ENCODE data around the gene NOL4L. TPM values are rescaled to one million over a fixed set of nuclear protein-coding genes. Genes with fewer than 3 reads are reported as not detected.

NOL4L gene
- total and polyA plus RNA-seq, 2 experiments from 2014 or later = 38.8 to 39.2 TPM

DNA sequence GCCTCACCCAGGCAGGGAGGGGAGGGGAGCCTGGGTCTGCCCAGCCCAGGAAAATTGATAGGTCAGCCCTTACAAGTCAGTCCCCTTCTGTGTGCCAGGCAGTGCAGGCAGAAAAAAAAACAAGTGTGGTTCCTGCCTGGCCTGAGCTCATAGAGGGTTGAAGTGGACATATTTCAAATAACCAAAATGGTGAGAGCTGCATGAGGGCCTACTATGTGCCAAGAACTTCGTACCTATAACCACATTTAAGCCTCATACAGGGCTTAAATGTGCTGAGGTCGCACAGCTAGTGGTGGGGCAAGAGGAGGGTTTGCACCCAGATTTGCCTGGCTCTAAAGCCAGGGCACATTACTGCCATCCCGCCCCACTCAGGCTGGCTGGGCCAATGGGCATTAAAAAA lies 6.9 kb upstream of the NOL4L start (continued):
- TF ChIP-seq CREB1 (CRISPR knock-in tag; IDR thresholded peaks at IDR 0.05; ENCODE audit: low read depth) (no peak), ZNF331 (CRISPR knock-in tag; IDR thresholded peaks at IDR 0.05; ENCODE audit: low read depth) (no peak), ZNF114 (CRISPR knock-in tag; IDR thresholded peaks at IDR 0.05) (no peak), NANOG (IDR thresholded peaks at IDR 0.05; ENCODE audit: borderline replicate concordance) (no peak), JUNB (IDR thresholded peaks at IDR 0.05; ENCODE audit: unreplicated experiment) (no peak), EZH2phosphoT487 (IDR thresholded peaks at IDR 0.05; ENCODE audit: unreplicated experiment) (no peak), EZH2 (IDR thresholded peaks at IDR 0.05; ENCODE audit: low read depth, unreplicated experiment) (no peak)

GRCh38 chr20:32589769-32590168 lies 4.6 kb upstream of the NOL4L start:
- H3K4me2 ChIP-seq = no peak overlapping the region
- H2AFZ ChIP-seq = no peak overlapping the region
- H3K79me2 ChIP-seq (replicated peaks; ENCODE audit: insufficient read depth) = no peaks in the 10 kb centered on the region
- no peak overlapping the region for H3K27ac ChIP-seq (ENCODE audit: low read depth)
- ATAC-seq (no peak), DNase-seq (ENCODE audit: low spot score) (no peak)
- Mint-ChIP-seq H3K4me3 (no peak overlapping the region), H3K9me3 (no peaks in the 10 kb centered on the region), H3K27me3 (ENCODE audit: insufficient read depth, low read depth, poor library complexity) (peaks cover 23% of the 10 kb centered on the region), H3K36me3 (ENCODE audit: low read depth) (no peaks in the 10 kb centered on the region; the same call in 2 of the 3 replicates), H3K27ac (no peak overlapping the region), H3K4me1 (peaks cover 10% of the 10 kb centered on the region; the same call in 2 of the 3 replicates)
- H3K9me2 ChIP-seq (ENCODE audit: insufficient read depth) = no peaks in the 10 kb centered on the region
- peaks cover 34% of the 10 kb centered on the region for H3K27me3 ChIP-seq (ENCODE audit: insufficient read depth)
- no peaks in the 10 kb centered on the region for H4K20me1 ChIP-seq (replicated peaks; ENCODE audit: insufficient read depth)
- no peaks in the 10 kb centered on the region for H3K36me3 ChIP-seq (ENCODE audit: insufficient read depth)
- TF ChIP-seq NANOG (IDR thresholded peaks at IDR 0.05; ENCODE audit: borderline replicate concordance) (no peak), EZH2phosphoT487 (IDR thresholded peaks at IDR 0.05; ENCODE audit: unreplicated experiment) (no peak)
- TF ChIP-seq, protein P1, sequence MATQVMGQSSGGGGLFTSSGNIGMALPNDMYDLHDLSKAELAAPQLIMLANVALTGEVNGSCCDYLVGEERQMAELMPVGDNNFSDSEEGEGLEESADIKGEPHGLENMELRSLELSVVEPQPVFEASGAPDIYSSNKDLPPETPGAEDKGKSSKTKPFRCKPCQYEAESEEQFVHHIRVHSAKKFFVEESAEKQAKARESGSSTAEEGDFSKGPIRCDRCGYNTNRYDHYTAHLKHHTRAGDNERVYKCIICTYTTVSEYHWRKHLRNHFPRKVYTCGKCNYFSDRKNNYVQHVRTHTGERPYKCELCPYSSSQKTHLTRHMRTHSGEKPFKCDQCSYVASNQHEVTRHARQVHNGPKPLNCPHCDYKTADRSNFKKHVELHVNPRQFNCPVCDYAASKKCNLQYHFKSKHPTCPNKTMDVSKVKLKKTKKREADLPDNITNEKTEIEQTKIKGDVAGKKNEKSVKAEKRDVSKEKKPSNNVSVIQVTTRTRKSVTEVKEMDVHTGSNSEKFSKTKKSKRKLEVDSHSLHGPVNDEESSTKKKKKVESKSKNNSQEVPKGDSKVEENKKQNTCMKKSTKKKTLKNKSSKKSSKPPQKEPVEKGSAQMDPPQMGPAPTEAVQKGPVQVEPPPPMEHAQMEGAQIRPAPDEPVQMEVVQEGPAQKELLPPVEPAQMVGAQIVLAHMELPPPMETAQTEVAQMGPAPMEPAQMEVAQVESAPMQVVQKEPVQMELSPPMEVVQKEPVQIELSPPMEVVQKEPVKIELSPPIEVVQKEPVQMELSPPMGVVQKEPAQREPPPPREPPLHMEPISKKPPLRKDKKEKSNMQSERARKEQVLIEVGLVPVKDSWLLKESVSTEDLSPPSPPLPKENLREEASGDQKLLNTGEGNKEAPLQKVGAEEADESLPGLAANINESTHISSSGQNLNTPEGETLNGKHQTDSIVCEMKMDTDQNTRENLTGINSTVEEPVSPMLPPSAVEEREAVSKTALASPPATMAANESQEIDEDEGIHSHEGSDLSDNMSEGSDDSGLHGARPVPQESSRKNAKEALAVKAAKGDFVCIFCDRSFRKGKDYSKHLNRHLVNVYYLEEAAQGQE (IDR thresholded peaks at IDR 0.05; ENCODE audit: unreplicated experiment) = no peak
- TF ChIP-seq, protein P2, sequence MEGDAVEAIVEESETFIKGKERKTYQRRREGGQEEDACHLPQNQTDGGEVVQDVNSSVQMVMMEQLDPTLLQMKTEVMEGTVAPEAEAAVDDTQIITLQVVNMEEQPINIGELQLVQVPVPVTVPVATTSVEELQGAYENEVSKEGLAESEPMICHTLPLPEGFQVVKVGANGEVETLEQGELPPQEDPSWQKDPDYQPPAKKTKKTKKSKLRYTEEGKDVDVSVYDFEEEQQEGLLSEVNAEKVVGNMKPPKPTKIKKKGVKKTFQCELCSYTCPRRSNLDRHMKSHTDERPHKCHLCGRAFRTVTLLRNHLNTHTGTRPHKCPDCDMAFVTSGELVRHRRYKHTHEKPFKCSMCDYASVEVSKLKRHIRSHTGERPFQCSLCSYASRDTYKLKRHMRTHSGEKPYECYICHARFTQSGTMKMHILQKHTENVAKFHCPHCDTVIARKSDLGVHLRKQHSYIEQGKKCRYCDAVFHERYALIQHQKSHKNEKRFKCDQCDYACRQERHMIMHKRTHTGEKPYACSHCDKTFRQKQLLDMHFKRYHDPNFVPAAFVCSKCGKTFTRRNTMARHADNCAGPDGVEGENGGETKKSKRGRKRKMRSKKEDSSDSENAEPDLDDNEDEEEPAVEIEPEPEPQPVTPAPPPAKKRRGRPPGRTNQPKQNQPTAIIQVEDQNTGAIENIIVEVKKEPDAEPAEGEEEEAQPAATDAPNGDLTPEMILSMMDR (conservative IDR thresholded peaks at IDR 0.05; ENCODE audit: low read depth in 2 of 2) = no peak
- H3F3A ChIP-seq (replicated peaks; ENCODE audit: low read depth) = peaks cover 21% of the 10 kb centered on the region
- H3K4me1 ChIP-seq (ENCODE audit: insufficient read depth) = peaks cover 11% of the 10 kb centered on the region
- H3K4me3 ChIP-seq = no peak overlapping the region

Data from GM23338 (cell line).